Measurements from ENCODE around the gene LAT. TPM values are rescaled to one million over a fixed set of nuclear protein-coding genes. Genes with fewer than 3 reads are reported as not detected.

LAT gene
- total and polyA plus RNA-seq, 7 experiments from 2014 or later, result 179 to 476 (median 342) TPM

GRCh38 chr16:28990375-28991040 lies 5.7 kb downstream of the LAT start:
- Mint-ChIP-seq H3K27ac (peak overlapping the region; percentile 89 to 99 (median 96)), H3K4me1 (peaks cover 34 to 76% (median 47%) of the 10 kb centered on the region in 7 donors), H3K27me3 (no peaks in the 10 kb centered on the region), H3K4me3 (peak overlapping the region; percentile 78 to 100 (median 97)), H3K9me3 (peaks cover 2 to 8% (median 7%) of the 10 kb centered on the region in 11 donors), H3K36me3 (peaks cover 15 to 48% (median 31%) of the 10 kb centered on the region in 5 donors)
- CTCF ChIA-PET, result no interaction called here
- Histone ChIP-seq H3K9me3 (ENCODE audit: control insufficient read depth in 2 of 3, low read length in 3 of 3) (no peaks in the 10 kb centered on the region), H3K4me3 (ENCODE audit: low read length) (peak overlapping the region; percentile 27), H3K27ac (ENCODE audit: low read depth, low read length) (peak overlapping the region; percentile 87), H3K27me3 (ENCODE audit: control insufficient read depth in 2 of 2, insufficient read depth in 2 of 2, low read length in 2 of 2) (no peaks in the 10 kb centered on the region), H3K4me1 (ENCODE audit: control insufficient read depth in 2 of 2, insufficient read depth in 2 of 2, low read length in 2 of 2) (peaks cover 33 to 46% of the 10 kb centered on the region in 2 donors), H3K36me3 (ENCODE audit: control insufficient read depth in 2 of 3, insufficient read depth in 3 of 3, low read length in 3 of 3) (peaks cover 0 to 51% (median 15%) of the 10 kb centered on the region in 3 experiments)
- intact Hi-C loops (cut with micrococcal nuclease), result loop anchor here in 1 of 2 donors (1.0 kb wide), 1 partner anchor 23 kb away; no protein-coding TSS in a partner anchor
- peak in 2 of 9 donors; percentile 53 to 65 for DNase-seq
- POLR2A ChIA-PET, result interaction anchor here (1.1 to 8.7 kb wide), 5 partner anchors 9 to 35 kb away, joined by 3 to 194 read pairs (median 140); partner anchors contain the start of gene SPNS1
- ATAC-seq, result peak; percentile 32

GRCh38 chr16:28991687-28992086 lies 6.8 kb downstream of the LAT start:
- peak overlapping the region in 2 of 10 donors; percentile 95 to 98 for H3K4me3 Mint-ChIP-seq
- H3K27ac ChIP-seq (ENCODE audit: low read depth, low read length), result peak overlapping the region; percentile 27
- H3K36me3 ChIP-seq (ENCODE audit: control insufficient read depth in 2 of 3, insufficient read depth in 3 of 3, low read length in 3 of 3), result peaks cover 0 to 39% (median 15%) of the 10 kb centered on the region in 3 experiments
- peaks cover 2 to 8% (median 7%) of the 10 kb centered on the region in 11 donors for H3K9me3 Mint-ChIP-seq
- H3K36me3 Mint-ChIP-seq, result peaks cover 12 to 37% (median 31%) of the 10 kb centered on the region in 5 donors
- peaks cover 34 to 79% (median 47%) of the 10 kb centered on the region in 7 donors for H3K4me1 Mint-ChIP-seq
- H3K4me1 ChIP-seq (ENCODE audit: control insufficient read depth in 2 of 2, insufficient read depth in 2 of 2, low read length in 2 of 2), result peaks cover 33 to 46% of the 10 kb centered on the region in 2 donors
- H3K27me3 Mint-ChIP-seq, result no peaks in the 10 kb centered on the region
- intact Hi-C loops (cut with micrococcal nuclease), result no loop called here
- H3K9me3 ChIP-seq (ENCODE audit: control insufficient read depth in 2 of 3, low read length in 3 of 3), result no peaks in the 10 kb centered on the region
- no peak overlapping the region for H3K4me3 ChIP-seq (ENCODE audit: low read length)
- peak overlapping the region; percentile 66 to 99 (median 96) for H3K27ac Mint-ChIP-seq
- no peak for DNase-seq
- ATAC-seq, result no peak
- ChIA-PET POLR2A (interaction anchor here (0.7 to 3.3 kb wide), 11 partner anchors 9 to 41 kb away, joined by 3 to 20 read pairs (median 5); partner anchors contain the start of genes NFATC2IP and SPNS1), CTCF (interaction anchor here (0.6 to 0.7 kb wide), 2 partner anchors 652 to 1056 kb away, joined by 3 to 4 read pairs; no protein-coding TSS in a partner anchor)
- no peaks in the 10 kb centered on the region for H3K27me3 ChIP-seq (ENCODE audit: control insufficient read depth in 2 of 2, insufficient read depth in 2 of 2, low read length in 2 of 2)

GRCh38 chr16:28992496-28992895 lies 7.6 kb downstream of the LAT start:
- H3K4me1 Mint-ChIP-seq, result peaks cover 27 to 73% (median 44%) of the 10 kb centered on the region in 7 donors
- ChIA-PET POLR2A (interaction anchor here (0.6 to 14.4 kb wide), 14 partner anchors 6 to 676 kb away, joined by 3 to 134 read pairs (median 6); partner anchors contain the start of genes LAT, NFATC2IP and SPNS1), CTCF (interaction anchor here (0.6 to 0.9 kb wide), 2 partner anchors 16 to 1055 kb away, joined by 3 read pairs; no protein-coding TSS in a partner anchor)
- peak overlapping the region in 3 of 10 donors; percentile 22 to 44 (median 36) for H3K4me3 Mint-ChIP-seq
- Histone ChIP-seq H3K9me3 (ENCODE audit: control insufficient read depth in 2 of 3, low read length in 3 of 3) (no peaks in the 10 kb centered on the region), H3K36me3 (ENCODE audit: control insufficient read depth in 2 of 3, insufficient read depth in 3 of 3, low read length in 3 of 3) (peaks cover 0 to 31% (median 11%) of the 10 kb centered on the region in 3 experiments), H3K27me3 (ENCODE audit: control insufficient read depth in 2 of 2, insufficient read depth in 2 of 2, low read length in 2 of 2) (no peaks in the 10 kb centered on the region), H3K4me3 (ENCODE audit: low read length) (no peak overlapping the region), H3K27ac (ENCODE audit: low read depth, low read length) (peak overlapping the region; percentile 1), H3K4me1 (ENCODE audit: control insufficient read depth in 2 of 2, insufficient read depth in 2 of 2, low read length in 2 of 2) (peaks cover 26 to 38% of the 10 kb centered on the region in 2 donors)
- no peak for DNase-seq
- H3K9me3 Mint-ChIP-seq, result peaks cover 0 to 2% (median 2%) of the 10 kb centered on the region in 11 donors
- no peak for ATAC-seq
- peaks cover 7 to 31% (median 25%) of the 10 kb centered on the region in 5 donors for H3K36me3 Mint-ChIP-seq
- no peaks in the 10 kb centered on the region for H3K27me3 Mint-ChIP-seq
- H3K27ac Mint-ChIP-seq, result peak overlapping the region in 8 of 9 donors; percentile 4 to 97 (median 86)
- intact Hi-C loops (cut with micrococcal nuclease), result no loop called here

DNA sequence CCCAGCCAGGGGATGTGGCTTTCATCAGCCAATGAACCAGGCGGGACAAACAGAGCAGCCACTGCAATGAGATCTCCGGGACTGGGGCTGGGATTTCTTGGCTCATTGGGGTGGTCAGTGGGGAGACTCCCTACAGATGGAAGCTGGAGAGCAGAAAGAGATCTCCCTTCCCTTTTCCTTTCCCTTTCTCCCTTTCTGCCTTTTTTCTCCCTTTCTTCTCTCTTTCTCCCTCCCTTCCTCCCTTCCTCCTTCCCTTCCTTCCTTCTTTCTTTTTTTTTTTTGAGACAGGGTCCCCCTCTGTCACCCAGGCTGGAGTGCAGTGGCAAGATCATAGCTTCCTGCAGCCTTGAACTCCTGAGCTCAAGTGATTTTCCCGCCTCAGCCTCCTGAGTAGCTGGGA lies 14.0 kb downstream of the LAT start:
- H3K27ac Mint-ChIP-seq, result peak overlapping the region in 4 of 9 donors; percentile 48 to 76 (median 64)
- Histone ChIP-seq H3K36me3 (ENCODE audit: control insufficient read depth in 2 of 3, insufficient read depth in 3 of 3, low read length in 3 of 3) (no peaks in the 10 kb centered on the region), H3K27ac (ENCODE audit: low read depth, low read length) (no peak overlapping the region), H3K4me3 (ENCODE audit: low read length) (no peak overlapping the region), H3K27me3 (ENCODE audit: control insufficient read depth in 2 of 2, insufficient read depth in 2 of 2, low read length in 2 of 2) (no peaks in the 10 kb centered on the region), H3K4me1 (ENCODE audit: control insufficient read depth in 2 of 2, insufficient read depth in 2 of 2, low read length in 2 of 2) (peaks cover 0 to 4% of the 10 kb centered on the region in 2 donors), H3K9me3 (ENCODE audit: control insufficient read depth in 2 of 3, low read length in 3 of 3) (no peaks in the 10 kb centered on the region)
- peaks cover 7 to 29% (median 19%) of the 10 kb centered on the region in 7 donors for H3K4me1 Mint-ChIP-seq
- H3K4me3 Mint-ChIP-seq, result no peak overlapping the region
- ChIA-PET POLR2A (interaction anchor here (0.6 to 14.4 kb wide), 7 partner anchors 9 to 26 kb away, joined by 3 to 134 read pairs (median 5); partner anchors contain the start of gene LAT), CTCF (interaction anchor here (1.2 kb wide), 1 partner anchor 20 kb away, joined by 3 read pairs; no protein-coding TSS in a partner anchor)
- H3K9me3 Mint-ChIP-seq, result no peaks in the 10 kb centered on the region
- intact Hi-C loops (cut with micrococcal nuclease), result no loop called here
- no peak for DNase-seq
- ATAC-seq, result no peak
- no peaks in the 10 kb centered on the region for H3K36me3 Mint-ChIP-seq
- H3K27me3 Mint-ChIP-seq, result peaks cover 0 to 2% (median 0%) of the 10 kb centered on the region in 5 donors

DNA sequence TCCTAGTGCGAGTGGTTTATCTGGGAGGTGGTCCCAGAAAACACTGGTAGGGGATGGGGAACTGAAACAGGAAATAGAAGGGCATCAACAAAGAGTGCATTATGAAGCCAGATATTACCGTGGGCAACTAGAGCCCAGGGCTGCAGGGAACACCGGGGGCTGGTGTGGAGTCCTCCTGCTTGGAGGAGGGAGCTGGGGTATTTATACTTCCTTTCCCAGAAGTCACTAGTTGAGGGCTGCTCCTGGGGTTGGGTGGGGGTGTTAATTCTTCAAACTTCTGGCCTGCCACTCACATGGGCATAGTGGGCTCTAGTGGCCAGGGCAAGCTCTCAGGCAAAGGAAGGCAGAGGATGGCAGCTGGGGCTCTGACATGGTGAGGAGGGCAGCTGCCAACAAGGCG lies 14.7 kb downstream of the LAT start:
- Mint-ChIP-seq H3K4me3 (peak overlapping the region in 3 of 10 donors; percentile 16 to 38 (median 23)), H3K36me3 (peaks cover 0 to 1% (median 0%) of the 10 kb centered on the region in 5 donors), H3K4me1 (peaks cover 7 to 26% (median 21%) of the 10 kb centered on the region in 7 donors), H3K27me3 (peaks cover 0 to 2% (median 0%) of the 10 kb centered on the region in 5 donors), H3K9me3 (no peaks in the 10 kb centered on the region), H3K27ac (peak overlapping the region in 7 of 9 donors; percentile 33 to 76 (median 48))
- Histone ChIP-seq H3K27me3 (ENCODE audit: control insufficient read depth in 2 of 2, insufficient read depth in 2 of 2, low read length in 2 of 2) (no peaks in the 10 kb centered on the region), H3K4me1 (ENCODE audit: control insufficient read depth in 2 of 2, insufficient read depth in 2 of 2, low read length in 2 of 2) (peaks cover 0 to 2% of the 10 kb centered on the region in 2 donors), H3K9me3 (ENCODE audit: control insufficient read depth in 2 of 3, low read length in 3 of 3) (no peaks in the 10 kb centered on the region), H3K36me3 (ENCODE audit: control insufficient read depth in 2 of 3, insufficient read depth in 3 of 3, low read length in 3 of 3) (no peaks in the 10 kb centered on the region), H3K4me3 (ENCODE audit: low read length) (no peak overlapping the region), H3K27ac (ENCODE audit: low read depth, low read length) (no peak overlapping the region)
- intact Hi-C loops (cut with micrococcal nuclease), result no loop called here
- no peak for ATAC-seq
- ChIA-PET CTCF (interaction anchor here (1.2 kb wide), 1 partner anchor 21 kb away, joined by 3 read pairs; no protein-coding TSS in a partner anchor), POLR2A (interaction anchor here (1.4 to 14.4 kb wide), 3 partner anchors 9 to 14 kb away, joined by 3 to 134 read pairs (median 11); partner anchors contain the start of gene LAT)
- DNase-seq, result no peak

GRCh38 chr16:29000019-29000418 lies 15.2 kb downstream of the LAT start:
- CTCF ChIA-PET, result no interaction called here
- peak overlapping the region in 1 of 9 donors; percentile 57 for H3K27ac Mint-ChIP-seq

More at GRCh38 chr16:29000019-29000418, 15.2 kb downstream of the LAT start:
- peaks cover 0 to 3% (median 0%) of the 10 kb centered on the region in 11 donors for H3K9me3 Mint-ChIP-seq
- H3K36me3 Mint-ChIP-seq, result peaks cover 0 to 1% (median 0%) of the 10 kb centered on the region in 5 donors
- Histone ChIP-seq H3K9me3 (ENCODE audit: control insufficient read depth in 2 of 3, low read length in 3 of 3) (no peaks in the 10 kb centered on the region), H3K27ac (ENCODE audit: low read depth, low read length) (no peak overlapping the region), H3K4me3 (ENCODE audit: low read length) (no peak overlapping the region), H3K36me3 (ENCODE audit: control insufficient read depth in 2 of 3, insufficient read depth in 3 of 3, low read length in 3 of 3) (no peaks in the 10 kb centered on the region), H3K4me1 (ENCODE audit: control insufficient read depth in 2 of 2, insufficient read depth in 2 of 2, low read length in 2 of 2) (no peaks in the 10 kb centered on the region), H3K27me3 (ENCODE audit: control insufficient read depth in 2 of 2, insufficient read depth in 2 of 2, low read length in 2 of 2) (no peaks in the 10 kb centered on the region)
- peaks cover 7 to 30% (median 22%) of the 10 kb centered on the region in 7 donors for H3K4me1 Mint-ChIP-seq
- H3K4me3 Mint-ChIP-seq, result no peak overlapping the region
- peaks cover 0 to 2% (median 0%) of the 10 kb centered on the region in 5 donors for H3K27me3 Mint-ChIP-seq
- POLR2A ChIA-PET, result interaction anchor here (1.4 to 14.4 kb wide), 3 partner anchors 8 to 14 kb away, joined by 3 to 134 read pairs (median 11); partner anchors contain the start of gene LAT
- intact Hi-C loops (cut with micrococcal nuclease), result no loop called here
- DNase-seq (no peak), ATAC-seq (no peak)
